ENCODE results near the gene DNAJB12.
"Not testable (repeated sequence)": the region's sequence is repeated elsewhere in the genome, so short reads cannot be mapped to it uniquely, and the experiment has no call there.

DNAJB12 gene

GRCh38 chr10:72330069-72330426 lies 24.7 kb downstream of the DNAJB12 start:
- no peak for DNase-seq

GRCh38 chr10:72329290-72330068 lies 25.2 kb downstream of the DNAJB12 start:
- no peak for DNase-seq

- no peak for DNase-seq
Observed at GRCh38 chr10:72328829-72329204, 25.9 kb downstream of the DNAJB12 start.

GRCh38 chr10:72328045-72328828 lies 26.5 kb downstream of the DNAJB12 start:
- no peak for DNase-seq

- DNase-seq = peak; percentile 54
Observed at GRCh38 chr10:72326665-72327603, 27.8 kb downstream of the DNAJB12 start.

- not testable (repeated sequence) for DNase-seq
Observed at GRCh38 chr10:72325243-72326175, 29.2 kb downstream of the DNAJB12 start.

- no peak for DNase-seq
Observed at GRCh38 chr10:72323771-72324191, 30.9 kb downstream of the DNAJB12 start.

- DNase-seq = no peak
Observed at GRCh38 chr10:72323108-72323749, 31.5 kb downstream of the DNAJB12 start.

GRCh38 chr10:72322280-72323058 lies 32.2 kb downstream of the DNAJB12 start:
- DNase-seq = peak; percentile 38

GRCh38 chr10:72322030-72322279 lies 32.8 kb downstream of the DNAJB12 start:
- no peak for DNase-seq

GRCh38 chr10:72321248-72322029 lies 33.3 kb downstream of the DNAJB12 start:
- DNase-seq = no peak

GRCh38 chr10:72320676-72321247 lies 34.0 kb downstream of the DNAJB12 start:
- no peak for DNase-seq

GRCh38 chr10:72319416-72320254 lies 35.1 kb downstream of the DNAJB12 start:
- DNase-seq = peak; percentile 84

- no peak for DNase-seq
Observed at GRCh38 chr10:72318418-72319262, 36.1 kb downstream of the DNAJB12 start.

GRCh38 chr10:72316748-72317435 lies 37.8 kb downstream of the DNAJB12 start:
- peak; percentile 59 for DNase-seq

GRCh38 chr10:72316386-72316700 lies 38.4 kb downstream of the DNAJB12 start:
- DNase-seq = no peak

All from activated effector memory CD4-positive, alpha-beta T cell treated with Interleukin-2 at 50 U/mL for 16 hours (primary cell).